Left kidney (tissue), 2 donors: ENCODE measurements around the gene TIAM1. TPM values are rescaled to one million over a fixed set of nuclear protein-coding genes. Genes with fewer than 3 reads are reported as not detected.

Experiments
- DNase-seq: peaks from one replicate; pipeline ENCODE4 v3.0.0-alpha.2; 2013
- polyA plus RNA-seq: library from polyadenylated mRNA; unstranded; fragments of 120-200 nt; gene quantifications from one replicate; pipeline ENCODE4 v1.2.1, GENCODE V29; 2013; ENCODE audit not compliant: insufficient read length

Gene TIAM1
- polyA plus RNA-seq, 1 donor: 18.1 TPM

GRCh38 chr21:31173881-31174555 lies 170.0 kb downstream of the TIAM1 start:
- DNase-seq: no peak

- DNase-seq: no peak
Observed at GRCh38 chr21:31172328-31172727, 171.7 kb downstream of the TIAM1 start.

- no peak for DNase-seq
Observed at GRCh38 chr21:31164713-31165694, 179.1 kb downstream of the TIAM1 start.

- no peak for DNase-seq
Observed at GRCh38 chr21:31162827-31163226, 181.2 kb downstream of the TIAM1 start.

- DNase-seq: no peak
Observed at GRCh38 chr21:31162079-31162699, 181.9 kb downstream of the TIAM1 start.

GRCh38 chr21:31161157-31161556 lies 182.9 kb downstream of the TIAM1 start:
- DNase-seq: peak; percentile 33

GRCh38 chr21:31159808-31160207 lies 184.3 kb downstream of the TIAM1 start:
- DNase-seq: no peak

- DNase-seq: no peak
Observed at GRCh38 chr21:31158789-31159581, 185.1 kb downstream of the TIAM1 start.

GRCh38 chr21:31157756-31158155 lies 186.3 kb downstream of the TIAM1 start:
- no peak for DNase-seq

GRCh38 chr21:31156662-31157061 lies 187.4 kb downstream of the TIAM1 start:
- DNase-seq: no peak

- DNase-seq: no peak
Observed at GRCh38 chr21:31156169-31156568, 187.9 kb downstream of the TIAM1 start.

GRCh38 chr21:31151156-31152045 lies 192.7 kb downstream of the TIAM1 start:
- DNase-seq: no peak

- DNase-seq: no peak
Observed at GRCh38 chr21:31145274-31145673, 198.8 kb downstream of the TIAM1 start.

GRCh38 chr21:31143036-31143435 lies 201.0 kb downstream of the TIAM1 start:
- DNase-seq: no peak

- peak; percentile 40 for DNase-seq
Observed at GRCh38 chr21:31142600-31142999, 201.5 kb downstream of the TIAM1 start.

- peak; percentile 39 for DNase-seq
Observed at GRCh38 chr21:31141389-31142000, 202.6 kb downstream of the TIAM1 start.

GRCh38 chr21:31140676-31141075 lies 203.4 kb downstream of the TIAM1 start:
- DNase-seq: no peak

- no peak for DNase-seq
Observed at GRCh38 chr21:31140025-31140424, 204.0 kb downstream of the TIAM1 start.

GRCh38 chr21:31137960-31138359 lies 206.1 kb downstream of the TIAM1 start:
- DNase-seq: no peak

- no peak for DNase-seq
Observed at GRCh38 chr21:31136891-31137290, 207.2 kb downstream of the TIAM1 start.
